ENCODE data around the gene FAR2.
A peak's percentile ranks its signal among the peaks of the same experiment; 100 is the strongest.

Gene FAR2

DNA sequence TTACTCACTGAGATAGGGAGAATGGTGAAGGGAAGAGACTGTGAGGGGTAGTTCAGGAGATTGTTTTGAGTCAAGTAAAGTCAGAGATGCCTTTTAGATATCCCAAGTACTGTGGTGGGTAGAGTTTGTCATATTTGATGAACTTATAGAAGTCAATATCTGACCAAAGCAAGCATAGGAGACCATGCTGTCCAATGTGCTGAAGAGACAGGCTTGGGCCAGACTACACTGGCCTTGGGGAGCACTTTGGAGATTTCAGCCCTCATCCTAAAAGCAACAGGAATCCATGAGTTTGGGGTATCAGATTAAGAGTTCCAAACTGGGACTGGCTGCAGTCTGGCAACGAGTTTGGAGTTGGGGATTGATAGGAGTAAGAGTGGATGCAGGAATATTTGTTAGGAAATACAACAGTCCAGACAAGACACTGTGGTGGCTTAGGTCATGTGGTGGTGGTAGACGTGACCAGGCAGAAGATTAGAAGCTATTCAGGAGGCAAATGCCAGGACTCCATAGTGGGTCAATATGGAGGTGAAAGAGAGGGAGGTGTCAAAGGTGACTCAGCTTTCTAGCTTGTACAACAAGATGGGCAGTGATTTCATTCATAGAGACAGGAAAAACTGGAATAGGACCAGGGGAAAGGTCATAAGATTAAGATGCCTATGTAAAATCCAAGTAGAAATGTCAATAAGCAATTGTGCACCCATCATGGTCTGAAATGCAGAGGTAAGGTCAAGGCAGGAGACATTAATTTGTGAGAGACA, 81.9 kb downstream of the FAR2 start:
- Histone ChIP-seq H3K27ac (replicated peaks) (no peak overlapping the region), H3K4me3 (replicated peaks; ENCODE audit: insufficient read depth, low read length) (no peak overlapping the region), H3K27me3 (ENCODE audit: insufficient read depth, poor library complexity, severe bottlenecking) (no peaks in the 10 kb centered on the region)
- no peak for DNase-seq (ENCODE audit: low read depth in 1 of 2, low spot score in 1 of 2)
- TF ChIP-seq, protein P1, sequence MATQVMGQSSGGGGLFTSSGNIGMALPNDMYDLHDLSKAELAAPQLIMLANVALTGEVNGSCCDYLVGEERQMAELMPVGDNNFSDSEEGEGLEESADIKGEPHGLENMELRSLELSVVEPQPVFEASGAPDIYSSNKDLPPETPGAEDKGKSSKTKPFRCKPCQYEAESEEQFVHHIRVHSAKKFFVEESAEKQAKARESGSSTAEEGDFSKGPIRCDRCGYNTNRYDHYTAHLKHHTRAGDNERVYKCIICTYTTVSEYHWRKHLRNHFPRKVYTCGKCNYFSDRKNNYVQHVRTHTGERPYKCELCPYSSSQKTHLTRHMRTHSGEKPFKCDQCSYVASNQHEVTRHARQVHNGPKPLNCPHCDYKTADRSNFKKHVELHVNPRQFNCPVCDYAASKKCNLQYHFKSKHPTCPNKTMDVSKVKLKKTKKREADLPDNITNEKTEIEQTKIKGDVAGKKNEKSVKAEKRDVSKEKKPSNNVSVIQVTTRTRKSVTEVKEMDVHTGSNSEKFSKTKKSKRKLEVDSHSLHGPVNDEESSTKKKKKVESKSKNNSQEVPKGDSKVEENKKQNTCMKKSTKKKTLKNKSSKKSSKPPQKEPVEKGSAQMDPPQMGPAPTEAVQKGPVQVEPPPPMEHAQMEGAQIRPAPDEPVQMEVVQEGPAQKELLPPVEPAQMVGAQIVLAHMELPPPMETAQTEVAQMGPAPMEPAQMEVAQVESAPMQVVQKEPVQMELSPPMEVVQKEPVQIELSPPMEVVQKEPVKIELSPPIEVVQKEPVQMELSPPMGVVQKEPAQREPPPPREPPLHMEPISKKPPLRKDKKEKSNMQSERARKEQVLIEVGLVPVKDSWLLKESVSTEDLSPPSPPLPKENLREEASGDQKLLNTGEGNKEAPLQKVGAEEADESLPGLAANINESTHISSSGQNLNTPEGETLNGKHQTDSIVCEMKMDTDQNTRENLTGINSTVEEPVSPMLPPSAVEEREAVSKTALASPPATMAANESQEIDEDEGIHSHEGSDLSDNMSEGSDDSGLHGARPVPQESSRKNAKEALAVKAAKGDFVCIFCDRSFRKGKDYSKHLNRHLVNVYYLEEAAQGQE (IDR thresholded peaks at IDR 0.05; ENCODE audit: insufficient replicate concordance, low read depth): peak; percentile 84
- no peak for TF ChIP-seq SPI1 (IDR thresholded peaks at IDR 0.05; ENCODE audit: borderline replicate concordance, low read depth)

DNA sequence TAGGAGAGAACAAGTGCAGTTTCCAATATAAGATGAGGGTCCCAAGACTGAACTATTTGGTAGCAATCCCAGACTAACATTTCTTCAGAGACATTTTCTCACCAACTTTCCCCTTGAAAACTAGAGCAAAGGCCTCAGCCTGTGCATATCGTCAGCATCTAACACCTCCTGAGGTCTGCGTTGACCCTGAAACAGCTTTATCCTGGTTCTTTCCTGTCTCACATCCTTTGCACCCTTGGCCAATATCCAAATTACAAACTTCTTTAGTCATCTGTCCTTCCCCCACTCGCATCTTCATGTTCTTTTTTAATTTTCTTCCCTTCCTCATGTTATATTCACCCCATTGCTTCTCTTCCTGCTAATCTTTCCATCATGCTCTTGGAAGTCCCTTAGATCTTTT, 83.0 kb downstream of the FAR2 start:
- no peak for DNase-seq (ENCODE audit: low read depth in 1 of 2, low spot score in 1 of 2)
- no peak for TF ChIP-seq SPI1 (IDR thresholded peaks at IDR 0.05; ENCODE audit: borderline replicate concordance, low read depth)
- TF ChIP-seq, protein P2, sequence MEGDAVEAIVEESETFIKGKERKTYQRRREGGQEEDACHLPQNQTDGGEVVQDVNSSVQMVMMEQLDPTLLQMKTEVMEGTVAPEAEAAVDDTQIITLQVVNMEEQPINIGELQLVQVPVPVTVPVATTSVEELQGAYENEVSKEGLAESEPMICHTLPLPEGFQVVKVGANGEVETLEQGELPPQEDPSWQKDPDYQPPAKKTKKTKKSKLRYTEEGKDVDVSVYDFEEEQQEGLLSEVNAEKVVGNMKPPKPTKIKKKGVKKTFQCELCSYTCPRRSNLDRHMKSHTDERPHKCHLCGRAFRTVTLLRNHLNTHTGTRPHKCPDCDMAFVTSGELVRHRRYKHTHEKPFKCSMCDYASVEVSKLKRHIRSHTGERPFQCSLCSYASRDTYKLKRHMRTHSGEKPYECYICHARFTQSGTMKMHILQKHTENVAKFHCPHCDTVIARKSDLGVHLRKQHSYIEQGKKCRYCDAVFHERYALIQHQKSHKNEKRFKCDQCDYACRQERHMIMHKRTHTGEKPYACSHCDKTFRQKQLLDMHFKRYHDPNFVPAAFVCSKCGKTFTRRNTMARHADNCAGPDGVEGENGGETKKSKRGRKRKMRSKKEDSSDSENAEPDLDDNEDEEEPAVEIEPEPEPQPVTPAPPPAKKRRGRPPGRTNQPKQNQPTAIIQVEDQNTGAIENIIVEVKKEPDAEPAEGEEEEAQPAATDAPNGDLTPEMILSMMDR (IDR thresholded peaks at IDR 0.05; ENCODE audit: insufficient read depth, low read length): no peak
- no peak for TF ChIP-seq POLR2AphosphoS5 (IDR thresholded peaks at IDR 0.05; ENCODE audit: low read depth)
- TF ChIP-seq GABPA (IDR thresholded peaks at IDR 0.05; ENCODE audit: low read depth): no peak
- TF ChIP-seq, protein P1 (IDR thresholded peaks at IDR 0.05; ENCODE audit: insufficient replicate concordance, low read depth): no peak
- Histone ChIP-seq H3K27ac (replicated peaks) (no peak overlapping the region), H3K4me3 (replicated peaks; ENCODE audit: insufficient read depth, low read length) (no peak overlapping the region), H3K27me3 (ENCODE audit: insufficient read depth, poor library complexity, severe bottlenecking) (no peaks in the 10 kb centered on the region)

DNA sequence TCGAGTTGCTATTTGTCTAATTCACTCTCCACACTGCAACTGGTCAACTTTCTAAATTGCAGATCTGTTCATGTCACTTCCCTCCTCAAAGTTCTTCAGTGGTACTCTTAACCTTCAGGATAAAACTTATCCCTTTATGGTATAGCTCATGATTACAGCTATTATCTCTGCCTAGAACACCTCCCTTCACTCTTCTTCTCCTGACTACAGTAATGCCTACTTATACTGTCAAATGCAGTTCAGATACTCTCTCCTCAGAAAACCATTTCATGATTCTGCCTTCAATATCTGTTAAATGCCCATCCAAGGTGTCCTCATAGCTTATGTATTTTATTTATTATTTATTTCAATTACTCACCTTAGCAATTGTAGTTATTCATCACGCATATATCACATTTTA, 85.5 kb downstream of the FAR2 start:
- no peak overlapping the region for H3K4me3 ChIP-seq (replicated peaks; ENCODE audit: insufficient read depth, low read length)
- DNase-seq (ENCODE audit: low read depth in 1 of 2, low spot score in 1 of 2): no peak
- H3K27ac ChIP-seq (replicated peaks): no peak overlapping the region
- H3K27me3 ChIP-seq (ENCODE audit: insufficient read depth, poor library complexity, severe bottlenecking): no peaks in the 10 kb centered on the region
- TF ChIP-seq SPI1 (IDR thresholded peaks at IDR 0.05; ENCODE audit: borderline replicate concordance, low read depth) (no peak), GABPA (IDR thresholded peaks at IDR 0.05; ENCODE audit: low read depth) (no peak), POLR2AphosphoS5 (IDR thresholded peaks at IDR 0.05; ENCODE audit: low read depth) (no peak)
- TF ChIP-seq, protein P2 (IDR thresholded peaks at IDR 0.05; ENCODE audit: insufficient read depth, low read length): no peak
- TF ChIP-seq, protein P1 (IDR thresholded peaks at IDR 0.05; ENCODE audit: insufficient replicate concordance, low read depth): no peak

All from HL-60 (cell line).